Epithelial cell of proximal tubule (primary cell): ENCODE data around the gene HELQ. TPM values are rescaled to one million over a fixed set of nuclear protein-coding genes. Genes with fewer than 3 reads are reported as not detected.
A peak's percentile ranks its signal among the peaks of the same experiment; 100 is the strongest.

Experiments
- DNase-seq: peaks from one replicate; pipeline ENCODE4 v3.0.0-alpha.2; 2011; ENCODE audit warnings: low read depth
- H3K4me3 ChIP-seq: 2 replicates; pipeline ENCODE4 v1.5.1; 2011; ENCODE audit warnings: low read depth, mild to moderate bottlenecking, low read length
- CTCF ChIP-seq: conservative IDR thresholded peaks from 2 replicates; pipeline ENCODE4 v1.5.1; 2012; ENCODE audit warnings: low read depth, mild to moderate bottlenecking, low read length
- total RNA-seq: library from RNA; depleted of rRNA; stranded (reverse); fragments of >200 nt; gene quantifications from 2 replicates; pipeline ENCODE4 v1.2.3, GENCODE V29; 2015

HELQ gene
- total RNA-seq, 1 donor from 2014 or later, result 5.8 TPM

GRCh38 chr4:83371235-83371634, 84.4 kb downstream of the HELQ start:
- DNase-seq, result no peak
- TF ChIP-seq CTCF, result no peak
- H3K4me3 ChIP-seq, result no peak overlapping the region

GRCh38 chr4:83370640-83370906, 85.0 kb downstream of the HELQ start:
- H3K4me3 ChIP-seq, result no peak overlapping the region
- no peak for DNase-seq
- TF ChIP-seq CTCF, result no peak

GRCh38 chr4:83369831-83370639, 85.6 kb downstream of the HELQ start:
- no peak for DNase-seq
- peak; percentile 11 for TF ChIP-seq CTCF
- no peak overlapping the region for H3K4me3 ChIP-seq

GRCh38 chr4:83364312-83364711, 91.3 kb downstream of the HELQ start:
- DNase-seq, result no peak
- H3K4me3 ChIP-seq, result no peak overlapping the region
- no peak for TF ChIP-seq CTCF

GRCh38 chr4:83362492-83363329, 92.9 kb downstream of the HELQ start:
- DNase-seq, result no peak
- no peak overlapping the region for H3K4me3 ChIP-seq
- TF ChIP-seq CTCF, result peak; percentile 65

- no peak overlapping the region for H3K4me3 ChIP-seq
- TF ChIP-seq CTCF, result no peak
- DNase-seq, result no peak
Observed at GRCh38 chr4:83361416-83362103, 94.1 kb downstream of the HELQ start.
